ENCODE measurements around the gene ISG15.
"Not testable (repeated sequence)": the region's sequence is repeated elsewhere in the genome, so short reads cannot be mapped to it uniquely, and the experiment has no call there.

The ISG15 gene

GRCh38 chr1:1044455-1045078 lies 31.3 kb downstream of the ISG15 start:
- no peak for DNase-seq (ENCODE audit: low read depth, low spot score)

- no peak for DNase-seq (ENCODE audit: low read depth, low spot score)
Measured at GRCh38 chr1:1045129-1045528, 31.8 kb downstream of the ISG15 start.

DNA sequence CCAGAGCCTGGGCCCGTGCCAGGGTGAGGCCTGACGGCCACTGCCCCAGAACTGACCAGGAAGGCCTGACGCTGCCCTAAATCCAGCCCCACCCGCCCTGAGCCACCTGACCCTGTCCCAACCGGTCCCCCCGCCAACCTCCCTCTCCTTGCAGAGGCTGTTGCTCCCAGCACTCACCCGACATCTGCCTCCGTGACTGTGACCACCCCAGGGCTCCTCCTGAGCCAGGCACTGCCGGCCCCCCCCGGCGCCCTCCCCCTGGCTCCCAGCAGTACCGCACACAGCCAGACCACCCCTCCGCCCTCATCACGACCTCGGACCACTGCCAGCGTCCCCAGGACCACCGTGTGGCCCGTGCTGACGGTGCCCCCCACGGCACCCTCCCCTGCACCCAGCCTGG lies 32.9 kb downstream of the ISG15 start:
- no peak for DNase-seq (ENCODE audit: low read depth, low spot score)

- no peak for DNase-seq (ENCODE audit: low read depth, low spot score)
Measured at GRCh38 chr1:1046767-1047166, 33.5 kb downstream of the ISG15 start.

- no peak for DNase-seq (ENCODE audit: low read depth, low spot score)
Measured at GRCh38 chr1:1047407-1047806, 34.1 kb downstream of the ISG15 start.

DNA sequence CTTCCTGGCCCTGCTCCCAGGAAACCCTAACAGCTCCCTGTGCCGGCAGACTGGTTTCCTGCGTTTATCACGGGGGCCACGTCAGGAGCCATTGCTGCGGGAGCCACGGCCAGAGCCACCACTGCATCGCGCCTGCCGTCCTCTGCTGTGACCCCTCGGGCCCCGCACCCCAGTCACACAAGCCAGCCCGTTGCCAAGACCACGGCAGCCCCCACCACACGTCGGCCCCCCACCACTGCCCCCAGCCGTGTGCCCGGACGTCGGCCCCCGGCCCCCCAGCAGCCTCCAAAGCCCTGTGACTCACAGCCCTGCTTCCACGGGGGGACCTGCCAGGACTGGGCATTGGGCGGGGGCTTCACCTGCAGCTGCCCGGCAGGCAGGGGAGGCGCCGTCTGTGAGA lies 34.7 kb downstream of the ISG15 start:
- DNase-seq (ENCODE audit: low read depth, low spot score), result no peak

DNA sequence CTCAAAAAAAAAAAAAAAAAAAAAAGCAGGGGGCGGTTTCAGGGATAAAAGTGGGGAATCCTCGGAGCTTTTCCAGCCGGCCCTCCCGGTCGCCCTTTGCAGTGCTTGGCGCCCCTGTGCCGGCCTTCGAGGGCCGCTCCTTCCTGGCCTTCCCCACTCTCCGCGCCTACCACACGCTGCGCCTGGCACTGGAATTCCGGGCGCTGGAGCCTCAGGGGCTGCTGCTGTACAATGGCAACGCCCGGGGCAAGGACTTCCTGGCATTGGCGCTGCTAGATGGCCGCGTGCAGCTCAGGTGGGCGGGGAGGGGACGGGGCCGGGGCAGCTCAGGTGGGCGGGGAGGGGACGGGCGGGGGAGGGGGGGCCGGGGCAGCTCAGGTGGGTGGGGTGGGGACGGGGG lies 35.5 kb downstream of the ISG15 start:
- DNase-seq (ENCODE audit: low read depth, low spot score), result no peak

GRCh38 chr1:1049318-1050165 lies 36.2 kb downstream of the ISG15 start:
- no peak for DNase-seq (ENCODE audit: low read depth, low spot score)

GRCh38 chr1:1050577-1051052 lies 37.3 kb downstream of the ISG15 start:
- DNase-seq (ENCODE audit: low read depth, low spot score), result no peak

- DNase-seq (ENCODE audit: low read depth, low spot score), result no peak
Measured at GRCh38 chr1:1051127-1051810, 38.0 kb downstream of the ISG15 start.

GRCh38 chr1:1052003-1052840 lies 38.9 kb downstream of the ISG15 start:
- DNase-seq (ENCODE audit: low read depth, low spot score), result no peak

DNA sequence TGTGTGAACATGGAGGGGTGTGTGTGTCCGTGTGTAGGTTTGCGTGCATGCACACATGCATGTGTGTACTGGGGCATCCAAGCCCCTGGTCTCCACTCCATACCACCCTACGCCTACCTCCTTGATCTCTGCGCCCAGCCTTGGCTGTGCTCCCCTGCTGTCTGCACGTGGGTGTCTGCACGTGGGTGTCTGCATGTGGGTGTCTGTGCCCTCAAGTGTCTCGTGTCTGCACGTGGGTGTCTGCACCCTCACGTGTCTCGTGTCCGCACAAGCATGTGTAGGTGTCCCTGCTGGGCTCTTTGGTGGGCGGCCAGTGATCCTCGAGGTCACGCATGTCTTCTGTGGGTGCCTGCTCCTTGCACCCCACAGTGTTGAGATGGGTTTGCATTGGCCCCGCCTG lies 39.7 kb downstream of the ISG15 start:
- no peak for DNase-seq (ENCODE audit: low read depth, low spot score)

DNA sequence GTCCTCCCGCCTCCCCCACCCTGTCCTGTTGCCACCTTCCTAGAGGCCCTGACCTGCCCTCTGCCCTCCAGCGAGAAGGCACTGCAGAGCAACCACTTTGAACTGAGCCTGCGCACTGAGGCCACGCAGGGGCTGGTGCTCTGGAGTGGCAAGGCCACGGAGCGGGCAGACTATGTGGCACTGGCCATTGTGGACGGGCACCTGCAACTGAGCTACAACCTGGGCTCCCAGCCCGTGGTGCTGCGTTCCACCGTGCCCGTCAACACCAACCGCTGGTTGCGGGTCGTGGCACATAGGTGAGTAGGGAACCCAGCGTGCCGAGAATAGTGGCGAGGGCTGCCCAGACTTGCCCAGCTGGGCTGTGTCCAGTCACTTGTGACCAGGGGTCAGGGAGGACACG lies 40.4 kb downstream of the ISG15 start:
- DNase-seq (ENCODE audit: low read depth, low spot score), result no peak

DNA sequence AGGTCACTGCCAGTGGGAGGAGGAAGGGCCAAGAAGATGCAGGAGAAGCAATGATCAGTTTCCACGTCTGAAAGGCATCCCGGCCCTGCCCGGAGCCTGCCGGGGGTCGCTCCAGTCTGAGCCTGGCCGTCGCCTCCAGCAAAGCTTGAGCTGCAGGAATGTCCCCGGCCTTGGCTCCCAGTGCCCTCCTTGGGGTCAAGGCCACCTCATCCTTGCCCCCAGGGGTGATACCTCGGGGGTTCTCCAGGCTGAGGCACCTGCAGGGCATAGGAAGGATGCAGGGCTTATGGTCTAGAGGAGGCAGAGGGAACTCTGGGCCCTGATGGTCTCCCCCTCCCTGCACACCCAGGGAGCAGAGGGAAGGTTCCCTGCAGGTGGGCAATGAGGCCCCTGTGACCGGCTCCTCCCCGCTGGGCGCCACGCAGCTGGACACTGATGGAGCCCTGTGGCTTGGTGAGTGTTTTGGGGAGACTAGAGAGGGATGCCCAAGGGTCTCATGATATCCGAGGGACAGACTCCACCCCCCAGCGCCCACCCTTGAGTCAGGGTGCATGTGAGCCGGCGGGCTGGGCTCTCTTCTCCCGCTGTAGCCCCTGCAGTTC lies 40.9 kb downstream of the ISG15 start:
- DNase-seq (ENCODE audit: low read depth, low spot score), result no peak

DNA sequence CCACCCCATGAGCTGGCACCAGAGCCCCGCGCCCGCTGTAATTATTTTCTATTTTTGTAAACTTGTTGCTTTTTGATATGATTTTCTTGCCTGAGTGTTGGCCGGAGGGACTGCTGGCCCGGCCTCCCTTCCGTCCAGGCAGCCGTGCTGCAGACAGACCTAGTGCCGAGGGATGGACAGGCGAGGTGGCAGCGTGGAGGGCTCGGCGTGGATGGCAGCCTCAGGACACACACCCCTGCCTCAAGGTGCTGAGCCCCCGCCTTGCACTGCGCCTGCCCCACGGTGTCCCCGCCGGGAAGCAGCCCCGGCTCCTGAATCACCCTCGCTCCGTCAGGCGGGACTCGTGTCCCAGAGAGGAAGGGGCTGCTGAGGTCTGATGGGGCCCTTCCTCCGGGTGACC lies 41.7 kb downstream of the ISG15 start:
- no peak for DNase-seq (ENCODE audit: low read depth, low spot score)

GRCh38 chr1:1055841-1056736 lies 42.8 kb downstream of the ISG15 start:
- DNase-seq (ENCODE audit: low read depth, low spot score), result no peak

GRCh38 chr1:1057769-1058087 lies 44.4 kb downstream of the ISG15 start:
- not testable (repeated sequence) for DNase-seq (ENCODE audit: low read depth, low spot score)

- DNase-seq (ENCODE audit: low read depth, low spot score), result no peak
Measured at GRCh38 chr1:1058088-1058905, 45.0 kb downstream of the ISG15 start.

GRCh38 chr1:1058921-1059493 lies 45.7 kb downstream of the ISG15 start:
- no peak for DNase-seq (ENCODE audit: low read depth, low spot score)

Data from astrocyte of the hippocampus (primary cell).